Epithelial cell of prostate (primary cell): ENCODE results near the gene CLEC20A.

Experiments
- DNase-seq: peaks from one replicate; pipeline ENCODE4 v3.0.0-alpha.2; 2011; ENCODE audit warnings: low read depth, low spot score
- H3K27ac ChIP-seq: fragments of 450-650 bp; 2 replicates; pipeline ENCODE4 v1.5.1; 2017; ENCODE audit warnings: mild to moderate bottlenecking

The CLEC20A gene

GRCh38 chr1:178501705-178502329, 5.1 kb upstream of the CLEC20A start:
- DNase-seq = no peak

GRCh38 chr1:178500936-178501554, 4.3 kb upstream of the CLEC20A start:
- no peak overlapping the region for H3K27ac ChIP-seq
- DNase-seq = no peak

More at GRCh38 chr1:178501705-178502329, 5.1 kb upstream of the CLEC20A start:
- no peak overlapping the region for H3K27ac ChIP-seq

- no peak overlapping the region for H3K27ac ChIP-seq
- no peak for DNase-seq
Observed at GRCh38 chr1:178500091-178500770, 3.5 kb upstream of the CLEC20A start.

- H3K27ac ChIP-seq = no peak overlapping the region
- no peak for DNase-seq
Observed at GRCh38 chr1:178498896-178499675, 2.3 kb upstream of the CLEC20A start.

GRCh38 chr1:178497903-178498478, 1.2 kb upstream of the CLEC20A start:
- no peak for DNase-seq
- H3K27ac ChIP-seq = no peak overlapping the region

GRCh38 chr1:178495741-178496409, 889 bp downstream of the CLEC20A start:
- no peak overlapping the region for H3K27ac ChIP-seq
- no peak for DNase-seq

GRCh38 chr1:178495158-178495557, 1.6 kb downstream of the CLEC20A start:
- no peak for DNase-seq
- H3K27ac ChIP-seq = no peak overlapping the region

GRCh38 chr1:178494569-178494971, 2.2 kb downstream of the CLEC20A start:
- H3K27ac ChIP-seq = no peak overlapping the region
- no peak for DNase-seq

- DNase-seq = no peak
- no peak overlapping the region for H3K27ac ChIP-seq
Observed at GRCh38 chr1:178493301-178493741, 3.4 kb downstream of the CLEC20A start.

GRCh38 chr1:178492341-178492740, 4.4 kb downstream of the CLEC20A start:
- DNase-seq = no peak
- no peak overlapping the region for H3K27ac ChIP-seq

- no peak for DNase-seq
- H3K27ac ChIP-seq = no peak overlapping the region
Observed at GRCh38 chr1:178491721-178492120, 5.0 kb downstream of the CLEC20A start.

- H3K27ac ChIP-seq = no peak overlapping the region
- no peak for DNase-seq
Observed at GRCh38 chr1:178490967-178491366, 5.8 kb downstream of the CLEC20A start.

- H3K27ac ChIP-seq = no peak overlapping the region
- DNase-seq = no peak
Observed at GRCh38 chr1:178490136-178490535, 6.6 kb downstream of the CLEC20A start.

GRCh38 chr1:178489399-178489798, 7.4 kb downstream of the CLEC20A start:
- H3K27ac ChIP-seq = no peak overlapping the region
- DNase-seq = no peak

- H3K27ac ChIP-seq = no peak overlapping the region
- no peak for DNase-seq
Observed at GRCh38 chr1:178488393-178488792, 8.4 kb downstream of the CLEC20A start.

- no peak for DNase-seq
- no peak overlapping the region for H3K27ac ChIP-seq
Observed at GRCh38 chr1:178487070-178487615, 9.6 kb downstream of the CLEC20A start.

- no peak for DNase-seq
- H3K27ac ChIP-seq = no peak overlapping the region
Observed at GRCh38 chr1:178486100-178487069, 10.4 kb downstream of the CLEC20A start.

- H3K27ac ChIP-seq = no peak overlapping the region
- no peak for DNase-seq
Observed at GRCh38 chr1:178485541-178485981, 11.2 kb downstream of the CLEC20A start.
